ENCODE results near the gene CFAP57. TPM values are rescaled to one million over a fixed set of nuclear protein-coding genes. Genes with fewer than 3 reads are reported as not detected.

The CFAP57 gene
- total and polyA plus RNA-seq, 2 experiments from 2014 or later: 0.10 to 0.46 TPM

DNA sequence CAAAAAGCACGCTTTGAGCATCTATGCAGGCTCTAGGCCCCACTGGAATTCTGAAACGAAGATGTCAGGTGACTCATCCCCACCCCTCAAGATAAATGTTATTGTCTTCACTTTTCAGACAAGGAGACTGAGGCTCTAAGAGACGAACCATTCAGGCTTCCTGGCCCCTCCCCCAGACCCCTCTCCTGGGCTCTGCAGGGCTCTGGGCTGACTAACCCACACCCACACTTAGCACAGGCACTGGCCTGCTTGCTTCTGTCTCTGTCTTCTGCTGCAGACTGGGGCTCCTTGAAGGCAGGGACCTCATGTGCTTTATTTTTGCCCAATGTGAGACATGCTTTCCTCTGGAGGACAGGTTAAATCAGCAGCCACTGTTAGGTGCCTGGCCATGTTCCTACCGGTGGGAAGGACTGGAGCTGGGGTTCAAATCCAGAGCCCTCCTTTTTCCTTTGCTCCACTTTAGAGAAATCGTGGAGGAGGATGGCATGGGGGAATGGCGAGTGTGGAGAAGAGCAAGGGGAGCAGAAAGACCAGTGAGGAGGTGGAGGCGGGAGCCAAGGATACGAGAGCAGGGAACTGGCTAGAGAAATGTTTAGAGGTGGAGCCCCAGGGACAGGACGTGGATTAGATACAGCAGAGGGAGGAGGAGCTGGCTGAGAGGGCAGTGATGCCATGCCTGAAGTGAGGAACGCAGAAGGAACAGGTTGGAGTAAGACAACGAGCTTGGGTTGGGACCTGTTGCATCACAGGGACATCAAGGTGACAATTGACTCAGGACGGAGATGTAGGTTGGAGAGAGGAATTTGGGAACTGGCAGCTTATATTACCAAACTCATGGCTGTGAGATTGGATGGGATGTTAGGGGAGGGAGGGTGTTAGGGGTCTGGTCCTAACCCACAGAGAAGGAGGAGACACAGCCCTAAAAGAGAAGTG, 99.3 kb downstream of the CFAP57 start:
- Histone ChIP-seq H3K4me1 (ENCODE audit: insufficient read depth) (peaks cover 16% of the 10 kb centered on the region), H4K20me1 (ENCODE audit: insufficient read depth, poor library complexity, severe bottlenecking) (no peaks in the 10 kb centered on the region), H3K36me3 (replicated peaks; ENCODE audit: insufficient read depth, low read depth) (no peaks in the 10 kb centered on the region), H3K4me3 (peak overlapping the region; percentile 4), H3K27me3 (no peaks in the 10 kb centered on the region), H3K4me2 (peak overlapping the region; percentile 81), H3K9me3 (ENCODE audit: low read depth) (no peaks in the 10 kb centered on the region), H3K79me2 (peaks cover 5% of the 10 kb centered on the region), H3K27ac (peak overlapping the region; percentile 92), H2AFZ (peak overlapping the region; percentile 44), H3K9me2 (replicated peaks; ENCODE audit: insufficient read depth) (no peaks in the 10 kb centered on the region)
- TF ChIP-seq EZH2 (IDR thresholded peaks at IDR 0.05; ENCODE audit: borderline replicate concordance) (no peak), EZH2phosphoT487 (IDR thresholded peaks at IDR 0.05; ENCODE audit: low read depth, severe bottlenecking, unreplicated experiment) (no peak), CTCF (IDR thresholded peaks at IDR 0.05; ENCODE audit: poor library complexity) (no peak)
- 59% methylated on average over 12 of the region's 12 CpGs for WGBS (ENCODE audit: low lambda C conversion rate, missing lambda C conversion rate)
- DNase-seq (ENCODE audit: low spot score): no peak

GRCh38 chr1:43272161-43272560, 100.0 kb downstream of the CFAP57 start:
- DNase-seq (ENCODE audit: low spot score): no peak
- H3K27ac ChIP-seq: no peak overlapping the region
- H3K36me3 ChIP-seq (replicated peaks; ENCODE audit: insufficient read depth, low read depth): no peaks in the 10 kb centered on the region
- no peaks in the 10 kb centered on the region for H3K9me2 ChIP-seq (replicated peaks; ENCODE audit: insufficient read depth)
- H3K4me1 ChIP-seq (ENCODE audit: insufficient read depth): peaks cover 22% of the 10 kb centered on the region
- WGBS (ENCODE audit: low lambda C conversion rate, missing lambda C conversion rate): 77% methylated on average over 9 of the region's 9 CpGs
- H2AFZ ChIP-seq: no peak overlapping the region
- H3K79me2 ChIP-seq: peaks cover 5% of the 10 kb centered on the region
- no peaks in the 10 kb centered on the region for H4K20me1 ChIP-seq (ENCODE audit: insufficient read depth, poor library complexity, severe bottlenecking)
- no peak for TF ChIP-seq EZH2phosphoT487 (IDR thresholded peaks at IDR 0.05; ENCODE audit: low read depth, severe bottlenecking, unreplicated experiment)
- no peak for TF ChIP-seq EZH2 (IDR thresholded peaks at IDR 0.05; ENCODE audit: borderline replicate concordance)
- TF ChIP-seq CTCF (IDR thresholded peaks at IDR 0.05; ENCODE audit: poor library complexity): no peak
- H3K9me3 ChIP-seq (ENCODE audit: low read depth): no peaks in the 10 kb centered on the region
- no peak overlapping the region for H3K4me2 ChIP-seq
- H3K4me3 ChIP-seq: no peak overlapping the region
- H3K27me3 ChIP-seq: no peaks in the 10 kb centered on the region

DNA sequence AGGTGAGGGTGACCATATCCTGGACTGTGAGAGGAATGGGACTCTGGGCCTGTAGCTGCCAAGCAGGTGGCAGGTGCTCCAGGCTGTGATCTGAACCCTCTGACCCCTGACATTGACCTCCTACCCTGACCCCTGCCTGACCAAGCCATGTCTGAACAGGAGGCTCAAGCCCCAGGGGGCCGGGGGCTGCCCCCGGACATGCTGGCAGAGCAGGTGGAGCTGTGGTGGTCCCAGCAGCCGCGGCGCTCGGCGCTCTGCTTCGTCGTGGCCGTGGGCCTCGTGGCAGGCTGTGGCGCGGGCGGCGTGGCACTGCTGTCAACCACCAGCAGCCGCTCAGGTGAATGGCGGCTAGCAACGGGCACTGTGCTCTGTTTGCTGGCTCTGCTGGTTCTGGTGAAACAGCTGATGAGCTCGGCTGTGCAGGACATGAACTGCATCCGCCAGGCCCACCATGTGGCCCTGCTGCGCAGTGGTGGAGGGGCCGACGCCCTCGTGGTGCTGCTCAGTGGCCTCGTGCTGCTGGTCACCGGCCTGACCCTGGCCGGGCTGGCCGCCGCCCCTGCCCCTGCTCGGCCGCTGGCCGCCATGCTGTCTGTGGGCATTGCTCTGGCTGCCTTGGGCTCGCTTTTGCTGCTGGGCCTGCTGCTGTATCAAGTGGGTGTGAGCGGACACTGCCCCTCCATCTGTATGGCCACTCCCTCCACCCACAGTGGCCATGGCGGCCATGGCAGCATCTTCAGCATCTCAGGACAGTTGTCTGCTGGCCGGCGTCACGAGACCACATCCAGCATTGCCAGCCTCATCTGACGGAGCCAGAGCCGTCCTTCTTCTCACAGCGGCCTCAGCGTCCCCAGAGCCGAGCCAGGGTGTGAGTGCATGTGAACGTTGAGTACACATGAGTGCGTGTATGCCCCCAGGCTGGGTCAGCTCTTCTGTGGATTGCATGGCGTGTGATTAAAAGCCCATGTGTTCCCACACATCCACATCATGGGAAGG, 100.7 kb downstream of the CFAP57 start:
- Histone ChIP-seq H3K4me1 (ENCODE audit: insufficient read depth) (peaks cover 27% of the 10 kb centered on the region), H3K4me3 (no peak overlapping the region), H3K9me2 (replicated peaks; ENCODE audit: insufficient read depth) (no peaks in the 10 kb centered on the region), H2AFZ (no peak overlapping the region), H3K4me2 (no peak overlapping the region), H3K36me3 (replicated peaks; ENCODE audit: insufficient read depth, low read depth) (no peaks in the 10 kb centered on the region), H3K27me3 (no peaks in the 10 kb centered on the region), H3K27ac (no peak overlapping the region), H3K9me3 (ENCODE audit: low read depth) (no peaks in the 10 kb centered on the region), H4K20me1 (ENCODE audit: insufficient read depth, poor library complexity, severe bottlenecking) (no peaks in the 10 kb centered on the region), H3K79me2 (peaks cover 5% of the 10 kb centered on the region)
- TF ChIP-seq EZH2 (IDR thresholded peaks at IDR 0.05; ENCODE audit: borderline replicate concordance) (no peak), EZH2phosphoT487 (IDR thresholded peaks at IDR 0.05; ENCODE audit: low read depth, severe bottlenecking, unreplicated experiment) (no peak), CTCF (IDR thresholded peaks at IDR 0.05; ENCODE audit: poor library complexity) (no peak)
- DNase-seq (ENCODE audit: low spot score): no peak
- 98% methylated on average over 46 of the region's 46 CpGs for WGBS (ENCODE audit: low lambda C conversion rate, missing lambda C conversion rate)
